ENCODE measurements around the gene CCL11. TPM values are rescaled to one million over a fixed set of nuclear protein-coding genes. Genes with fewer than 3 reads are reported as not detected.

Gene CCL11
- total and polyA plus RNA-seq, 2 of the 13 experiments (the other 11 are each of a cell fraction or from before 2014, with no cell fraction given), result not detected

- ATAC-seq, result no peak
- no TSS peak for BruUV-seq (replicated peaks)
- H3K27ac ChIP-seq (ENCODE audit: extremely low read length, insufficient read depth, low read length), result no peak overlapping the region
- FAIRE-seq, result no peak
- H3K9me3 ChIP-seq (ENCODE audit: low read length), result peaks cover 1% of the 10 kb centered on the region
- H3K9ac ChIP-seq (ENCODE audit: insufficient read depth, low read depth, low read length), result no peak overlapping the region
- H3K79me2 ChIP-seq (ENCODE audit: insufficient read depth, low read length), result no peaks in the 10 kb centered on the region
- H3K27me3 ChIP-seq (ENCODE audit: control insufficient read depth in 1 of 2, insufficient read depth in 2 of 2, low read length in 2 of 2), result no peaks in the 10 kb centered on the region; a peak in 1 of 5 replicates
- CTCF ChIA-PET (ENCODE audit: low intra/inter-chr PET ratio, low total read pairs), result no interaction called here
- no peaks in the 10 kb centered on the region for H4K20me1 ChIP-seq (ENCODE audit: insufficient read depth, low read length)
- no peak overlapping the region for H3K4me3 ChIP-seq (replicated peaks in 1 of 3; ENCODE audit: insufficient read depth in 1 of 3, low read depth in 2 of 3, low read length in 3 of 3)
- H3K4me1 ChIP-seq (ENCODE audit: insufficient read depth, low read length), result no peaks in the 10 kb centered on the region
- TF ChIP-seq, protein P1, sequence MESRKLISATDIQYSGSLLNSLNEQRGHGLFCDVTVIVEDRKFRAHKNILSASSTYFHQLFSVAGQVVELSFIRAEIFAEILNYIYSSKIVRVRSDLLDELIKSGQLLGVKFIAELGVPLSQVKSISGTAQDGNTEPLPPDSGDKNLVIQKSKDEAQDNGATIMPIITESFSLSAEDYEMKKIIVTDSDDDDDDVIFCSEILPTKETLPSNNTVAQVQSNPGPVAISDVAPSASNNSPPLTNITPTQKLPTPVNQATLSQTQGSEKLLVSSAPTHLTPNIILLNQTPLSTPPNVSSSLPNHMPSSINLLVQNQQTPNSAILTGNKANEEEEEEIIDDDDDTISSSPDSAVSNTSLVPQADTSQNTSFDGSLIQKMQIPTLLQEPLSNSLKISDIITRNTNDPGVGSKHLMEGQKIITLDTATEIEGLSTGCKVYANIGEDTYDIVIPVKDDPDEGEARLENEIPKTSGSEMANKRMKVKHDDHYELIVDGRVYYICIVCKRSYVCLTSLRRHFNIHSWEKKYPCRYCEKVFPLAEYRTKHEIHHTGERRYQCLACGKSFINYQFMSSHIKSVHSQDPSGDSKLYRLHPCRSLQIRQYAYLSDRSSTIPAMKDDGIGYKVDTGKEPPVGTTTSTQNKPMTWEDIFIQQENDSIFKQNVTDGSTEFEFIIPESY (CRISPR knock-in tag; IDR thresholded peaks at IDR 0.05), result no peak
- no peak for TF ChIP-seq MEF2D (CRISPR knock-in tag; IDR thresholded peaks at IDR 0.05)
- TF ChIP-seq ZNF781 (CRISPR knock-in tag; IDR thresholded peaks at IDR 0.05; ENCODE audit: borderline replicate concordance, not compliant biosample characterization), result no peak
- no peak for TF ChIP-seq ZNF768 (CRISPR knock-in tag; IDR thresholded peaks at IDR 0.05)
- TF ChIP-seq SP1 (IDR thresholded peaks at IDR 0.05), result no peak
- TF ChIP-seq SP1 (CRISPR knock-in tag; IDR thresholded peaks at IDR 0.05), result no peak
- H2AFZ ChIP-seq (ENCODE audit: low read length), result no peak overlapping the region
- POLR2A ChIA-PET, result no interaction called here
- in situ Hi-C loops (cut with HindIII; ENCODE audit: extremely low pct_ligation_motif_present, low pct_unique_long_range_greater_than_20kb), result no loop called here
- H3K4me2 ChIP-seq (ENCODE audit: low read depth, low read length), result no peak overlapping the region
- WGBS (ENCODE audit: low lambda C conversion rate), result 7% methylated on average over 5 of the region's 6 CpGs
- DNase-seq (ENCODE audit: low spot score), result no peak
- intact Hi-C loops (cut with micrococcal nuclease; ENCODE audit: unreplicated experiment), result no loop called here
- H3K36me3 ChIP-seq (replicated peaks in 1 of 2; ENCODE audit: control insufficient read depth in 1 of 2, insufficient read depth in 2 of 2, low read length in 2 of 2), result no peaks in the 10 kb centered on the region
These were observed 49.2 kb upstream of the CCL11 start for GRCh38 chr17:34236281-34236892.

- FAIRE-seq (no peak), DNase-seq (ENCODE audit: low spot score) (no peak), ATAC-seq (no peak)
- CTCF ChIA-PET (ENCODE audit: low intra/inter-chr PET ratio, low total read pairs), result no interaction called here
- no peaks in the 10 kb centered on the region for H3K9me3 ChIP-seq (ENCODE audit: low read length)
- H3K4me2 ChIP-seq (ENCODE audit: low read depth, low read length), result no peak overlapping the region
- no peaks in the 10 kb centered on the region; a peak in 1 of 5 replicates for H3K27me3 ChIP-seq (ENCODE audit: control insufficient read depth in 1 of 2, insufficient read depth in 2 of 2, low read length in 2 of 2)
- H4K20me1 ChIP-seq (ENCODE audit: insufficient read depth, low read length), result no peaks in the 10 kb centered on the region
- H3K36me3 ChIP-seq (replicated peaks in 1 of 2; ENCODE audit: control insufficient read depth in 1 of 2, insufficient read depth in 2 of 2, low read length in 2 of 2), result no peaks in the 10 kb centered on the region
- 7% methylated on average over 3 of the region's 3 CpGs for WGBS (ENCODE audit: low lambda C conversion rate)
- H3K4me1 ChIP-seq (ENCODE audit: insufficient read depth, low read length), result no peaks in the 10 kb centered on the region
- H2AFZ ChIP-seq (ENCODE audit: low read length), result no peak overlapping the region
- no peak overlapping the region for H3K4me3 ChIP-seq (replicated peaks in 1 of 3; ENCODE audit: insufficient read depth in 1 of 3, low read depth in 2 of 3, low read length in 3 of 3)
- intact Hi-C loops (cut with micrococcal nuclease; ENCODE audit: unreplicated experiment), result no loop called here
- BruUV-seq (replicated peaks), result no TSS peak
- in situ Hi-C loops (cut with HindIII; ENCODE audit: extremely low pct_ligation_motif_present, low pct_unique_long_range_greater_than_20kb), result no loop called here
- no peaks in the 10 kb centered on the region for H3K79me2 ChIP-seq (ENCODE audit: insufficient read depth, low read length)
- POLR2A ChIA-PET, result no interaction called here
- no peak overlapping the region for H3K9ac ChIP-seq (ENCODE audit: insufficient read depth, low read depth, low read length)
- H3K27ac ChIP-seq (ENCODE audit: extremely low read length, insufficient read depth, low read length), result no peak overlapping the region
- TF ChIP-seq CC2D1A (CRISPR knock-in tag; IDR thresholded peaks at IDR 0.05) (no peak), ZBTB7A (CRISPR knock-in tag; IDR thresholded peaks at IDR 0.05) (no peak), ZNF768 (CRISPR knock-in tag; IDR thresholded peaks at IDR 0.05) (no peak), ZNF710 (CRISPR knock-in tag; IDR thresholded peaks at IDR 0.05; ENCODE audit: borderline replicate concordance) (no peak), ZNF446 (CRISPR knock-in tag; IDR thresholded peaks at IDR 0.05) (no peak), ZNF253 (CRISPR knock-in tag; IDR thresholded peaks at IDR 0.05; ENCODE audit: borderline replicate concordance) (no peak), ZNF138 (CRISPR knock-in tag; IDR thresholded peaks at IDR 0.05; ENCODE audit: low read depth) (no peak)
- TF ChIP-seq, protein P2, sequence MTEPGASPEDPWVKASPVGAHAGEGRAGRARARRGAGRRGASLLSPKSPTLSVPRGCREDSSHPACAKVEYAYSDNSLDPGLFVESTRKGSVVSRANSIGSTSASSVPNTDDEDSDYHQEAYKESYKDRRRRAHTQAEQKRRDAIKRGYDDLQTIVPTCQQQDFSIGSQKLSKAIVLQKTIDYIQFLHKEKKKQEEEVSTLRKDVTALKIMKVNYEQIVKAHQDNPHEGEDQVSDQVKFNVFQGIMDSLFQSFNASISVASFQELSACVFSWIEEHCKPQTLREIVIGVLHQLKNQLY (CRISPR knock-in tag; IDR thresholded peaks at IDR 0.05), result no peak
- TF ChIP-seq, protein P3, sequence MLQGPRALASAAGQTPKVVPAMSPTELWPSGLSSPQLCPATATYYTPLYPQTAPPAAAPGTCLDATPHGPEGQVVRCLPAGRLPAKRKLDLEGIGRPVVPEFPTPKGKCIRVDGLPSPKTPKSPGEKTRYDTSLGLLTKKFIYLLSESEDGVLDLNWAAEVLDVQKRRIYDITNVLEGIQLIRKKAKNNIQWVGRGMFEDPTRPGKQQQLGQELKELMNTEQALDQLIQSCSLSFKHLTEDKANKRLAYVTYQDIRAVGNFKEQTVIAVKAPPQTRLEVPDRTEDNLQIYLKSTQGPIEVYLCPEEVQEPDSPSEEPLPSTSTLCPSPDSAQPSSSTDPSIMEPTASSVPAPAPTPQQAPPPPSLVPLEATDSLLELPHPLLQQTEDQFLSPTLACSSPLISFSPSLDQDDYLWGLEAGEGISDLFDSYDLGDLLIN (CRISPR knock-in tag; IDR thresholded peaks at IDR 0.05; ENCODE audit: borderline replicate concordance), result no peak
These were observed 48.1 kb upstream of the CCL11 start for GRCh38 chr17:34237458-34237857.
